Lower leg skin (tissue), 4 donors: ENCODE results near the gene GASK1A. TPM values are rescaled to one million over a fixed set of nuclear protein-coding genes. Genes with fewer than 3 reads are reported as not detected.

Experiments
- DNase-seq, 2 donors: peaks; one replicate each; pipeline ENCODE4 v3.0.0-alpha.2; 2019; ENCODE audit warnings: low spot score in 2 of 2
- H3K4me3 ChIP-seq: fragments of 200-600 bp; sonication (generic); 2 replicates; pipeline ENCODE4 v1.5.1; 2017; ENCODE audit warnings: mild to moderate bottlenecking, low read depth; ENCODE audit not compliant: poor library complexity, severe bottlenecking
- POLR2A ChIP-seq, 2 donors: fragments of 450-650 bp; IDR thresholded peaks; one replicate each; pipeline ENCODE4 v1.6.1; 2016 to 2017; ENCODE audit warnings: antibody characterized with exemption in 2 of 2, mild to moderate bottlenecking in 1 of 2, moderate library complexity in 1 of 2
- WGBS, 2 donors: methylation state at CpG; one replicate each; pipeline ENCODE4 v1.1.5; 2018; 5-methylcytosine and 5-hydroxymethylcytosine counted together
- intact Hi-C: fragments of 100-400 bp; cut with DNase I; formaldehyde crosslinking; loops from one replicate; pipeline ENCODE4 v1.15.0; 2023; ENCODE audit warnings: low total_unique reads
- total RNA-seq, 4 donors: library from RNA; depleted of rRNA; stranded (reverse); fragments of >200 nt; gene quantifications; one replicate each; pipeline ENCODE4 v1.1.0, GENCODE V29; 2016
- TF ChIP-seq, protein P1 (sequence below), 3 donors: fragments of 450-650 bp; IDR thresholded peaks; one replicate each; pipeline ENCODE4 v1.5.1; 2016; ENCODE audit warnings: antibody characterized with exemption in 3 of 3, mild to moderate bottlenecking in 3 of 3, moderate library complexity in 2 of 3

GASK1A gene
- total RNA-seq, 4 donors from 2014 or later, result 1.4 to 5.6 (median 3.3) TPM

DNA sequence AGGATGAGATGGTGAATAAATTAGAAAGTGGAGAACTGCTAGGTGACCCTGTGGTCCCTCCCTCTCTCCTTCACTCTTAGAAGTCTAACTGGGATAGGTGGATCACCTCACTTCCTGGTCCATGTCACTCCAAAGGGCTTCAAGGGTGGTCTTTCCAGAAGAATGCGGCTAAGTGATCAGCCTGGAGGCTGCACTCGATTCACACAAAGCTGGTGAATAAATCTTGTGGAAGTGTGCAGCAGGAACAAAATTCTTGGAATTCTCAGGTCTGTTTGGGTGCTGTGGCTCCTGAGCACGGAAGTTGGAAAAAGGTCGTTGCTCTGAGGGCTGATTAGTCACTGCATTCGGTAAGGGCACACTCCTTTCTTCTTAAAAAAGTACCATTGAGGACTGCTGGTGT, 46.3 kb downstream of the GASK1A start:
- DNase-seq, result no peak
- no peak overlapping the region for H3K4me3 ChIP-seq
- WGBS, 2 donors, result 58% methylated on average over 5 of the region's 5 CpGs
- intact Hi-C loops, result loop anchor here (5.0 kb wide), 1 partner anchor 1733 kb away; no protein-coding TSS in a partner anchor
- TF ChIP-seq, protein P1, sequence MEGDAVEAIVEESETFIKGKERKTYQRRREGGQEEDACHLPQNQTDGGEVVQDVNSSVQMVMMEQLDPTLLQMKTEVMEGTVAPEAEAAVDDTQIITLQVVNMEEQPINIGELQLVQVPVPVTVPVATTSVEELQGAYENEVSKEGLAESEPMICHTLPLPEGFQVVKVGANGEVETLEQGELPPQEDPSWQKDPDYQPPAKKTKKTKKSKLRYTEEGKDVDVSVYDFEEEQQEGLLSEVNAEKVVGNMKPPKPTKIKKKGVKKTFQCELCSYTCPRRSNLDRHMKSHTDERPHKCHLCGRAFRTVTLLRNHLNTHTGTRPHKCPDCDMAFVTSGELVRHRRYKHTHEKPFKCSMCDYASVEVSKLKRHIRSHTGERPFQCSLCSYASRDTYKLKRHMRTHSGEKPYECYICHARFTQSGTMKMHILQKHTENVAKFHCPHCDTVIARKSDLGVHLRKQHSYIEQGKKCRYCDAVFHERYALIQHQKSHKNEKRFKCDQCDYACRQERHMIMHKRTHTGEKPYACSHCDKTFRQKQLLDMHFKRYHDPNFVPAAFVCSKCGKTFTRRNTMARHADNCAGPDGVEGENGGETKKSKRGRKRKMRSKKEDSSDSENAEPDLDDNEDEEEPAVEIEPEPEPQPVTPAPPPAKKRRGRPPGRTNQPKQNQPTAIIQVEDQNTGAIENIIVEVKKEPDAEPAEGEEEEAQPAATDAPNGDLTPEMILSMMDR (IDR thresholded peaks at IDR 0.05), result no peak
- TF ChIP-seq POLR2A (IDR thresholded peaks at IDR 0.05), result no peak

DNA sequence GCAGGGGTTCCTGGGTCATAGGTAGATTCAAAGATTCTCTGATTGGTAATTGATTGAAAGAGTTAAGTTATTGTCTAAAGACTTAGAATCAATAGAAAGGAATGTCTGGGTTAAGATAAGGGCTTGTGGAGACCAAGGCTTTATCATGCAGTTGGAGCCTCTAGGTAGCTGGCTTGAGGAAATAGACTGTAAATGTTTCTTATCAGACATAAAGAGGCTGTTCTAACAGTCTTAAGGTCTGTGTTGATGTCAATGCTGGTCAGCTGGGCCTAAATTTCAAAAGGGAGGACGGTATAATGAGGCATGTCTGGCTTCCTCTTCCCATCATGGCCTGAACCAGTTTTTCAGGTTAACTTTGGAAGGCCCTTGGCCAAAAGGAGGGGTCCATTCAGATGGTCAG, 48.9 kb downstream of the GASK1A start:
- intact Hi-C loops, result loop anchor here (5.0 kb wide), 1 partner anchor 1736 kb away; no protein-coding TSS in a partner anchor
- DNase-seq, result no peak
- TF ChIP-seq, protein P1 (IDR thresholded peaks at IDR 0.05), result no peak
- TF ChIP-seq POLR2A (IDR thresholded peaks at IDR 0.05), result no peak
- H3K4me3 ChIP-seq, result no peak overlapping the region
- WGBS, 2 donors, result 83 to 88% methylated on average over 1 of the region's 1 CpG

DNA sequence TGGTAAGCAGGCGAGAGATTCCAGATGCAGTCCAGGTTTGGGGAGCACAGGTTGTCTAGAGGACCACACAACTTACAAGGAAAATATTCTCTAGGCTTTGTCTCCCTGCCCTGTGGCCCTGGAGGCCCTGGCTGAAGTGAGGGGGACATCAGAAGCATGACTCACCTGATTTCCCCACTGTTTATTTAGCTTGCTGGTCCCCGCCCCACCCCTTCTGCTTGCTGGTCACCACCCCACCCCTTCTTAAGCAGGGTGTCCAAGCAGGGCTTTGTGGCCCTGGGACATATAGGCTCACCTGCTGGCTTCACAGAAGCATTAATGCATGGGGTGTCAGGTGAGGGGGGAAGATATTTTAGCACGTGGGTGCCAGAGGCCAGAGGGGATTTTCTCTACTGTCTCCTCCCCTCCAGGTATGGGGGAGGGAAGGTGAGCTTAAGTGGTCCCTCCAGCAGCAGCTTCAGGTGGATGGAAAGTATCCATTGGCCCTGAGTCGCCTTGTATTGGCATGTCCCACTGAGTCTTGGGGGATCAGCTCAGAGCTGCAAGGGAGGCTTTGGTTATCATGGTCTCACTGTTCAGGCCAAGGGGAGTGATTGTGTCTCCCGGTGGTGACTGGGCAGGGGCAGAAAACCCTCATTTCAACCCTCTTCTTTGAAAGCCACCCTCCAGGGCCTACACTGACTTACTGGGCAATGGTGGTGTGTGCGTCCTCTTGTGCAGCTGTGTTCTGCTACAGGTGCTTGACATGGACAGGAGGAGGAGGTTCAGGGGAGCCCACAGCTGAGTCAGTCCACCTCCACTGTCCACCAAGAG, 49.8 kb downstream of the GASK1A start:
- WGBS, 2 donors, result 90 to 94% methylated on average over 6 of the region's 6 CpGs
- TF ChIP-seq POLR2A (IDR thresholded peaks at IDR 0.05), result no peak
- TF ChIP-seq, protein P1 (IDR thresholded peaks at IDR 0.05), result no peak
- DNase-seq, result no peak
- intact Hi-C loops, result loop anchor here (5.0 kb wide), 1 partner anchor 1737 kb away; no protein-coding TSS in a partner anchor
- H3K4me3 ChIP-seq, result no peak overlapping the region

DNA sequence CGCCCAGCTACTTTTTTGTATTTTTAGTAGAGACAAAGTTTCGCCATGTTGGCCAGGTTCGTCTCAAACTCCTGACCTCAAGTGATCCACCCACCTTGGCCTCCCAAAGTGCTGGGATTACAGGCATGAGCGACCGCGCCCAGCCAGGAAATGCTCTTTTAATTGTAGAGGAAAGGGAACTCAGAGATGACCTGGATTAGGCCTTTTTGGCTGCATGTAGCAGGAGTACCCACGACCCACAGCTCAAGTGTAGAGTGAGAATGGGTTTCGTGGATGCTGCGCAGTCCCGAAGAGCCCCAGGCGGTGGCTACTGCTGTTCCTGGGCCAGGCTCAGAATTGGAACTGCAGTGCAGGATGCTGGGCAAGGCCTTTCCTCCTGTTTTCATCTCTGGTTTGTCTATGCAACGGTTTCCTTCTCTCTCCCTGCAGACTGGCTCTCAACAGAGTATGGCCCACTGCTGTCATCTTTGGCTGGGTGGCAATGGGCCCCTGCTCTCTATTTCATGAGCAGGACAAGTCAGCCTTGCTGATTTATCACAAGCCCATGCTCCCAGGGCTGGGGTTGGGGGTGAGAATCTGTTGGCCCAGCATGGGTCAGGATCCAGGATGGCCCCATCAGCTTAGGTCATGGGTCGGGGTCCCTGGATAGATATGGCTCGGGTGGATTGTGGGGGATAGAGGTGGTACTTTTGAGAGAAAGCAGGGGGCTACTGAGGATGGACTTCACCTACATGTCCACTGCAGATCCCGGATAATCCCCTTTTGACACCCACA, 51.2 kb downstream of the GASK1A start:
- WGBS, 2 donors, result 94% methylated on average over 15 of the region's 15 CpGs
- TF ChIP-seq, protein P1 (IDR thresholded peaks at IDR 0.05), result no peak
- TF ChIP-seq POLR2A (IDR thresholded peaks at IDR 0.05), result no peak
- peak in 1 of 2 donors; percentile 50 for DNase-seq
- no peak overlapping the region for H3K4me3 ChIP-seq
- intact Hi-C loops, result no loop called here

DNA sequence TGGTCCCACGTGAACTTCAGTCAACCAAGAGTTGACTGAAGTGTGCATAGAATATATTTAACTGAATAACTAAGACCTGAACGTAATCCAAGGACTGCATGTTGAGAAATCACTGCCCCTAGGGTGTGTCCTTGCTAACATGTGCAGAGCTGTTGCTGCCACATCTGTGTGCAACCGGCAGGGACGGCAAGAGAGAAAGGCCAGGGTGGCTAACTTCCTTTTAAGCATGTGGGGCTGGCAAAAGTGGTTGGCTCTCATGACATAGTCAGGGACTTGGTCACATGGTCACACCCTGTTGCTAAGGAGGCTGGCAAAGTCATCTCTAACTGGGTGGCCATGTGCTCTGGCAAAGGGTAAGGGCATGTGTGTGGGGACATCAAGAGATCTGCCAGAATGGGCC, 52.4 kb downstream of the GASK1A start:
- WGBS, 2 donors, result 10 to 19% methylated on average over 4 of the region's 4 CpGs

More for the DNA sequence above, 52.4 kb downstream of the GASK1A start:
- intact Hi-C loops, result no loop called here
- H3K4me3 ChIP-seq, result no peak overlapping the region
- TF ChIP-seq, protein P1 (IDR thresholded peaks at IDR 0.05), result no peak
- TF ChIP-seq POLR2A (IDR thresholded peaks at IDR 0.05), result no peak
- DNase-seq, result peak; percentile 31 to 89
